HG02759 (cell line): Measurements from ENCODE around the gene TMEM229B.
A peak's percentile ranks its signal among the peaks of the same experiment; 100 is the strongest.

Experiments
- ATAC-seq: cut with Tn5 transposase; IDR thresholded peaks from one replicate; pipeline ENCODE4 v1.9.1; 2021; ENCODE audit warnings: mild to moderate bottlenecking, moderate library complexity; ENCODE audit not compliant: unreplicated experiment

TMEM229B gene

DNA sequence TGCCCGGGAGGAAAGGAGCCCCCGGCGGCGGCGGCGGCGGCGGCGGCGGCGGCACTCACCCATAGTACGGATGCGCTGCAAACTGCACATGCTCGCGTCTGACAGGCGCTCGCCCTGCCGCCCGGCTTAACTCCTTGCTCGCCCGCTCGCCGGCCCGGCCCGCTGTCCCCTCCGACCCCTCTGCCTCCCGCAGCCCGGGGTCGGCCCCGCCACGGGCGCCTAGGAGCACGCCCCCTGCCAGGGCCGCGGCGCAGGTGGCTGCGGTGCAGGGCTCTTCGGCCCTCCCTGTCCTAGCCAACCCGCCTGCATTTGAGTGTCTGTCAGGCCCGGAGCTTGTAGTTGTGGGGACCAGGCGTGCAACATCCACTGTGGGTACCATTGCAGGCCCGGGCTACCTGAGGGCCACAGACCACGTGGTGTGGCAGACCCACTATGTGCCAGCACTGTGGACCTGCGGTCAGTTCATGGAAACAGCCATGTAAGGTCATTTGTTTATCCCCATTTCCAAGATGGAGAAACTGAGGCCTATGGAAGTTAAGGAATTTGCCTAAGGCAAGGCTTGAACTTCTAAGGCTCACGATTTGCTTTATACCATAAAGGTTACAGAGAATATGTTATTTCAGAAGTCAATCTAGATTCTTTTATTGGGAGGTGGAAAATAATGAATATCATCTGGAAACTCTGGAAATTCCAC lies 27.0 kb upstream of the TMEM229B start:
- peak; percentile 61 for ATAC-seq

DNA sequence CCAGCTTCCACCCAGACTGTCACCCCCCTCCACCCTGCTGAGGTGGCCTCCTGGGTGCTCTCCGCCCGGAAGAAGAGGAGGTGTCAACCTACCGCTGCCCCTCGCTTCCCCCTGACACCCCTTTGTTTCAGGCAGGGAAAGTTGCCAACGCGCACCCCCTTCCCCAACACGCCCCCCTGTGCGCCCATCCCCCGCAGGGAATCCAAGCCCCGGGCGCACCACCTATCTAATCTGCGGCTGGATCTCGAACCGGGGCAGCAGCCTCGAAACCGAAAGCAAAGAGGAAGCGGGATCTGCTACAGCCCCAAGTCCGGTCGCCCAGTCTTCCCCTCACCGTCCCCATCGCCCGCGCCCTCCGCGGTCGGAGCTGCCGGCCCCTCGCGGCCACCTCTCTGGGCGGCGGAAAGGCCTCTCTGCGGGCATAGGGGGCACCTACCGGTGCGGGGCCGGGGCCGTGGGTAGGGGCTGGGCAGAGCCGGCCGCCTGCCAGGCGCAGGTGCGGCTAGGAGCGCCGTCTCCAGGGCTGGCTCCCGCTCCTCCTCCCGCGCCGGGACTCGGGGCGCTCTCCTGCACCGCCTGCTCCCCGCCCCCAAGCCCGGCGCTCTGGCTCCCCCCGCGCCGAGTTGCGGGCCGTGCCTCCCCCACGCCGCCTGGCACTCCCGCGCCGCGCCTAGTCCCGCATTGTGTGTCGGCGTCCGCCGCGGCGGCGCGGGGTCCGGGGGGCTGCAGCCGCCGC lies 26.3 kb upstream of the TMEM229B start:
- peak; percentile 68 for ATAC-seq

DNA sequence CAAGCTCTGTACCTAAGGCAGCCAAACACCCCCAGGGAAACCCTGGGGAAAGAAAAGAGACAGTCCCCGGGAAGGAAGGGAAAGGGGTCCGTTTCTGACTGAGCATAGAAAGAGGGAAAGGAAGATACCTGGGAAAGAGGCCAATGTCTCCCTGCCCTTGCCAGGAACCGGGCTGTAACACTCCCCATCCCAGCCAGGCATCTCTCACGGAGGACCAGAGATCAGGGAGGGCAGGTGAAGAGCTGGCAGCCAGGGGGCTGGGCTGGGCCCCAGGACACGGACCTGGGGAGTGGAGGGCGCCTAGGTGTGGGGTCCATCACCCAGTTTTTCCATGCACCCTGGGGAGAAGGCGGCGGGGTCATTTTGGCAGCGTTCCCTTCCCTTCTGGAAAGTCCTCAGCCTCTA lies 25.7 kb upstream of the TMEM229B start:
- ATAC-seq = no peak

- ATAC-seq = no peak
These were observed 25.1 kb upstream of the TMEM229B start for GRCh38 chr14:67513631-67514108.

DNA sequence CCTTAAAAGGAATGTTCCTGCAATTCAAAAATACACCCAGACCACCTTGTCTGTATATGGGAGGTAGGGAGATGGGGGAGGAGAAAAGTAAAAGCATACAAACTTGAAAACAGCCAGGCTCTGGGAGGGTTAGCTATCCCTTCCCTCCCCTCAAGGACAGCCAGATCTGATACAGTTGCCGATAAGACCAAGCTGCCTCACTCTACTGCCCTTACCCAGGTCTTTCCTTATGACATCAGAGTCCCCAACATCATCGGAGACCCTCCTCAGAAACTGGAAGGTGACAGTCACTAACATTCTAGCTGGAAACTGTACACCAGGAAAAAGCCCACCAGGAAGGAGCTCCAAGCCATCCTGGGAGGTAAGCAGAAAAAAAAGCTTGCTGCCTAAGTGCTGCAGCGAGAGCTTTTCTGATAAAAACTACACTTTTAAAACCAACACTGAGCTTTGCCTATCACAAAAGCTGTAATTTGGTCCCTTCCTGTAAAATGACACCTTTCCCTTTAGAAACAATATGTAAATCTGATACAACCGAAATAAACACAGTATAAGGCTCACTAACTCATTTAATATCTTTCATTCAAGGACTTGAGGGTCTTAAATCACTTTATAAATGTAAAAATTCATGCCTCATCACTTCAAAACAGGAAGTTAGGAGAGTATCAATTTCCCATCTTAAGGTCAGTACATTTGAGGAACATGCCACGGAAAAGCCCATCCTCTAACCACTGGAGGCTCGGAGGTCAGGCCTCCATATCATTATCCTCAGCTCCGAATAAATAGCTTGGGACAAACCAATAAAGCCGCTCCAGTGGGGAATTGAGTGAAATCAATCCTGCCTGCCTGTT lies 24.2 kb upstream of the TMEM229B start:
- ATAC-seq = no peak

DNA sequence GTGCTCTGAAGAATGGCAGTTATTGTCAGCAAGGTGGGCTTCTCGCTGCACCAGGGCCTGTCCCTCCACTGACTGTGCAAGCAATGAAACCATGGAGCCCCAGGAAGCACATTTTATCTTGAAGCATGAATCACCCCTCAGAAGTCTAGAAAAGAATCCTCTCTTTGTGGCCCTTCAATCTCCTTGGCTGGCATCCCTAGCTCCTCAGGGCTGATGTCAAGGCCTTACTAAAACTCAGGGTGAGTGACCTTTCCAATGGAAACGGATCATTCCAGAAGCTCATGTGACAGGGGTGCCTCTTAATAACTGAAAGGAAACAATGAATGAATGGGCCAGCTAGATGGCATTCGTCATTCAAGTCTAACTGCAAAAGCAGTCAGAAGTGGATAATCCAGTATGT lies 22.3 kb upstream of the TMEM229B start:
- ATAC-seq = no peak

- ATAC-seq = no peak
These were observed 21.6 kb upstream of the TMEM229B start for GRCh38 chr14:67510121-67510520.

- ATAC-seq = no peak
These were observed 20.4 kb upstream of the TMEM229B start for GRCh38 chr14:67508956-67509355.

GRCh38 chr14:67505254-67505653 lies 16.7 kb upstream of the TMEM229B start:
- ATAC-seq = no peak

DNA sequence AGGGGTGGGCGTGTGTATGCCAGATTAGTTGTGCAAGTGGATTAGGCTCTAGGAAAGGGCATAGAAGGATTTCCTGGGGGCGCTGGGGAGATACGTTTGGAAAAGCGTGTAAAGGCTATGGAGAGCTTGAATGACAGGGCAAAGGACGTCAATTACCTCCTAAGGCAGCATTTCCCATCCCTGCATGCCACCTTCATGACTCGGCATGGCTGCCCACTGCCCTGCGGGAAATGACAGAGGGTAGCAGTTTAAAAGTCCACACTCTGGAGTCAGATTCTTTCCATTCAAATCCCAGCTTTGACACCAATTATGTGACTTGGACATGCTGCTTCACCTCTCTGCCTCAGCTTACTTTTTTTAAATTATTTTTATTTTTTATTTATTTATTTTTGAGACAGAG lies 14.8 kb upstream of the TMEM229B start:
- ATAC-seq = no peak

DNA sequence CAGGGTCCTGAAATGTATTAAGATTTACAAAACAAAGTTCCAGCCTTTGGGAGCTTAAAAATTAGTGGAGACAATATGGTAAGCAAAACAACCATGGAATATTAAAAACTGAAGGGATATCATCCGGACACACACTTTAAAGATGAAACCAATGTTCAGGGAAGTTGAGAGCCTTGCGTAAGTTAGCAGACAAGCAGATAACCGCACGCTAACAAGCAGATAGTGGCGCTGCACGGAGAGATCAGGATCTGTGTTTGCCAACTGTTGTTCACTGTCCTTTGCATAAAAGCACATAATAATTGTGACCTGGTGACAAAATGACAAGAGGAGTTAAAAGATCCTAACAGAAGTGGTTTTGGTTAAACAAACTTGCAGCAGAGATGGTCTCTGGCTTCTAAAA lies 14.3 kb upstream of the TMEM229B start:
- ATAC-seq = no peak

GRCh38 chr14:67501670-67502069 lies 13.1 kb upstream of the TMEM229B start:
- no peak for ATAC-seq

DNA sequence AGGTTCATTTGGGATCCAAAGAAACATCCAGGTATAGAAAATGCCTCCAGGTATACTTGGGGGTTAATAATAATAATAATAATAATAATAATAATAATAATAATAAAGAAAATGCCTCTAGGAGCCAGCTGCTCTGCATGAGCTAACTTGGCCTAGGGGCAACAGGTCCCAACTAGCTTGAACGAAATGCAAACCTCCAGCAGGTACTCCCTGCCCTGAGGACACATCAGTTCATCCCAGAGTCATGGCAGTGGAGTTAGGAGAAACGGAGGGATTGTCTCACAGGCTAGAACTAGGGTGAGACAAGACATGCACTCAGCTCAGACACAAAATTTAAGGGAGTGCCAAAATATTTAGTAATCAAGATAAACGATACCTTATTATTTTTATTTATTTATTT lies 12.5 kb upstream of the TMEM229B start:
- no peak for ATAC-seq

GRCh38 chr14:67497716-67498115 lies 9.2 kb upstream of the TMEM229B start:
- no peak for ATAC-seq

DNA sequence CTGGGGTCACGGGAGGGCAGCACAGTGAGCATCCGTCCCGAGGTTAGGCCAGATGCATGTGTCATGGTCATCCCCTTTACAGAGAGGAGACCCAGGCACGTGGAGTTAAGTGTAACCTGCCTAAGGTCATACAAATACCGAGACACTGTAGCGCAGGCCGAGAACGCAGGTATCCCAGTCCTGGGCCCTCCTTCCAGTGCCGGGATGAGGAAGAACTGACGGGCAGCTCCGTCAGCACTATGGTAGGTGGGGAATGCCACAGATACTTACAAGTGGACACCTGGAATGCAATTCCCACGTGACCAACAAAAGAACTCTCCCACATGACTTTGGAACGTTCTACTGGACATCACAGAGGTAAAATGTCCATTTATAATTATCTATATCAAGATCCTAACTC lies 8.7 kb upstream of the TMEM229B start:
- ATAC-seq = no peak

DNA sequence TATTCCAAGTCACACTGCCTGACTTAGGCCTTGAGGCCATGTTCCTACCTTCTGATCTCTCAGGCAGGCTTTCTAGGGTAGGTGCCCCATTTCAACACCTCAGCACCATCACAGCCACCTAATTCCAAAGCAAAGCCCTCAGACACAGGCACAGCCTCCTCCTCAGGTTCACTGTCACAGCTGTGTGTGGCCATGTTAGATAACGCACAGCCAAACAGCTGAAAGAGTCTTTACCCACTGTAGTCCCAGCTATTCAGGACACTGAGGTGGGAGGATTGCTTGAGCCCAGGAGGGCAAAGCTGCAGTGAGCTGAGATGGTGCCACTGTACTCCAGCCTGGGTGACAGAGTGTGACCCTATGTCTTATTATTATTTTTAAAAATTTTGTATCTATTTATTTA lies 7.3 kb upstream of the TMEM229B start:
- no peak for ATAC-seq

- ATAC-seq = no peak
These were observed 4.7 kb upstream of the TMEM229B start for GRCh38 chr14:67493092-67493717.

- ATAC-seq = no peak
These were observed 4.0 kb upstream of the TMEM229B start for GRCh38 chr14:67492538-67492937.

DNA sequence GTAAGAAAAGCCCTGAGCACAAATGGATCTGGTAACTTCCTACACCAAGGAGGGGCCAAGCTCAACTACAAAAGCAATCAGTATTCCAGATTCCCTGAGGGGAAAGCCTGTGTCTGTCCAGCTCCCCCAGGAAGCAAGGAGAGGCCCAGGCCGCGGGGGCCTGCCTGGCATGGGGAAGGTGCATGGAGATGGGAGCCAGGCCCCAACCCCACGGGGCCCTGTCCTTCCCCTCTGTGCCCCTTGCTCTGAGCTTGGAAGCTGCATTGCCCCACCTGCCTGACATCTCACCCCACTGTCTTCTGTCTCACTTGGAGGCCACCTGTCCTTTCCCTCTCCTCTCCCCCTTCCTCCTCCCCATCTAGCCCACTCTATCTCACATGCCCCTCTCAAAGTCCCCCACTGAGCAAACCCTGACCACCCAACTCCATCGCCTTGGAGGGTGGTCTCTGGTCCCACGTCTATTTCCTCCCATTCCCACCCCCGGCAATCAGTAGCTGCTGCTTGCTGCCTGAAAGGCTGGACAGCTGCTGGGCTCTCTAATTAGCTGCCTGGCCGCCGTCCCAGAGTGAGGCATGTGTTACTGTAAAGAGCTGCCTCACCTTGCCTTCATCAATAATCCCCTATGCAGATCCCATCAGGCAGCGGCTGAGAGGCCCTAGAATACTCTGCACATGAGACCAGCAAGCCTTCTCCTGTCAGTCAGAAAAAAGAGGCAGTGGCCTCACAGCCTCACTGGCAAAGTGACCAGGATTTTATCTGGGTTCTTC lies 3.4 kb upstream of the TMEM229B start:
- ATAC-seq = no peak

- ATAC-seq = no peak
These were observed 2.8 kb upstream of the TMEM229B start for GRCh38 chr14:67491285-67491684.
